ENCODE measurements around the gene GANAB. TPM values are rescaled to one million over a fixed set of nuclear protein-coding genes. Genes with fewer than 3 reads are reported as not detected.

GANAB gene
- total and polyA plus RNA-seq, 4 donors = 45.2 to 209 (median 148) TPM

GRCh38 chr11:62580959-62581715, 65.3 kb downstream of the GANAB start:
- H3K4me1 ChIP-seq (ENCODE audit: control insufficient read depth in 4 of 4, insufficient read depth in 4 of 4, low read length in 3 of 4) = peaks cover 0 to 11% (median 3%) of the 10 kb centered on the region in 4 donors
- no peak overlapping the region for H3K9ac ChIP-seq (ENCODE audit: low read depth in 1 of 2, low read length in 2 of 2)
- H3K4me3 ChIP-seq (ENCODE audit: low read depth in 1 of 3, low read length in 3 of 3) = no peak overlapping the region
- no peaks in the 10 kb centered on the region for H3K27me3 ChIP-seq (ENCODE audit: control insufficient read depth in 4 of 4, insufficient read depth in 4 of 4, low read length in 3 of 4)
- WGBS = 91% methylated on average over 18 of the region's 18 CpGs
- DNase-seq (ENCODE audit: low spot score) = no peak
- H3K36me3 ChIP-seq (ENCODE audit: control insufficient read depth in 4 of 4, insufficient read depth in 3 of 4, low read depth in 1 of 4, low read length in 3 of 4) = peaks cover 11 to 47% (median 27%) of the 10 kb centered on the region in 4 donors
- no peaks in the 10 kb centered on the region for H3K9me3 ChIP-seq (ENCODE audit: control insufficient read depth in 4 of 4, low read length in 3 of 4)
- H3K27ac ChIP-seq (ENCODE audit: low read depth in 1 of 2, low read length in 2 of 2) = no peak overlapping the region
- TF ChIP-seq FOXA1 (IDR thresholded peaks at IDR 0.05) (no peak), ZBTB33 (IDR thresholded peaks at IDR 0.05) (no peak), RAD21 (IDR thresholded peaks at IDR 0.05) (no peak), REST (IDR thresholded peaks at IDR 0.05) (no peak), EGR1 (IDR thresholded peaks at IDR 0.05; ENCODE audit: low read depth in 2 of 2) (no peak), FOXA2 (IDR thresholded peaks at IDR 0.05) (no peak), ATF3 (IDR thresholded peaks at IDR 0.05) (no peak), JUND (IDR thresholded peaks at IDR 0.05) (no peak), GABPA (IDR thresholded peaks at IDR 0.05 in 1 of 2, conservative IDR thresholded peaks at IDR 0.05 in 1 of 2) (no peak), MAX (IDR thresholded peaks at IDR 0.05) (no peak), HNF4A (conservative IDR thresholded peaks at IDR 0.05) (no peak), HNF4G (IDR thresholded peaks at IDR 0.05) (no peak), YY1 (IDR thresholded peaks at IDR 0.05) (no peak), SP1 (IDR thresholded peaks at IDR 0.05) (no peak), CTCF (IDR thresholded peaks at IDR 0.05; ENCODE audit: low read depth, low read length, missing input control) (no peak), RXRA (IDR thresholded peaks at IDR 0.05) (no peak)
